22Rv1 (cell line): Measurements from ENCODE around the gene ADAMTS9.

Experiments
- H3K27ac ChIP-seq: fragments of 450-650 bp; 2 replicates; pipeline ENCODE4 v1.5.1; 2017
- ZFX ChIP-seq: fragments of 450-650 bp; IDR thresholded peaks from 2 replicates; pipeline ENCODE4 v1.6.1; 2017; ENCODE audit warnings: antibody characterized with exemption, borderline replicate concordance
- TF ChIP-seq, protein P1 (sequence below): fragments of 450-650 bp; IDR thresholded peaks from 2 replicates; pipeline ENCODE4 v1.5.1; 2017; ENCODE audit warnings: mild to moderate bottlenecking

Gene ADAMTS9, protein sequence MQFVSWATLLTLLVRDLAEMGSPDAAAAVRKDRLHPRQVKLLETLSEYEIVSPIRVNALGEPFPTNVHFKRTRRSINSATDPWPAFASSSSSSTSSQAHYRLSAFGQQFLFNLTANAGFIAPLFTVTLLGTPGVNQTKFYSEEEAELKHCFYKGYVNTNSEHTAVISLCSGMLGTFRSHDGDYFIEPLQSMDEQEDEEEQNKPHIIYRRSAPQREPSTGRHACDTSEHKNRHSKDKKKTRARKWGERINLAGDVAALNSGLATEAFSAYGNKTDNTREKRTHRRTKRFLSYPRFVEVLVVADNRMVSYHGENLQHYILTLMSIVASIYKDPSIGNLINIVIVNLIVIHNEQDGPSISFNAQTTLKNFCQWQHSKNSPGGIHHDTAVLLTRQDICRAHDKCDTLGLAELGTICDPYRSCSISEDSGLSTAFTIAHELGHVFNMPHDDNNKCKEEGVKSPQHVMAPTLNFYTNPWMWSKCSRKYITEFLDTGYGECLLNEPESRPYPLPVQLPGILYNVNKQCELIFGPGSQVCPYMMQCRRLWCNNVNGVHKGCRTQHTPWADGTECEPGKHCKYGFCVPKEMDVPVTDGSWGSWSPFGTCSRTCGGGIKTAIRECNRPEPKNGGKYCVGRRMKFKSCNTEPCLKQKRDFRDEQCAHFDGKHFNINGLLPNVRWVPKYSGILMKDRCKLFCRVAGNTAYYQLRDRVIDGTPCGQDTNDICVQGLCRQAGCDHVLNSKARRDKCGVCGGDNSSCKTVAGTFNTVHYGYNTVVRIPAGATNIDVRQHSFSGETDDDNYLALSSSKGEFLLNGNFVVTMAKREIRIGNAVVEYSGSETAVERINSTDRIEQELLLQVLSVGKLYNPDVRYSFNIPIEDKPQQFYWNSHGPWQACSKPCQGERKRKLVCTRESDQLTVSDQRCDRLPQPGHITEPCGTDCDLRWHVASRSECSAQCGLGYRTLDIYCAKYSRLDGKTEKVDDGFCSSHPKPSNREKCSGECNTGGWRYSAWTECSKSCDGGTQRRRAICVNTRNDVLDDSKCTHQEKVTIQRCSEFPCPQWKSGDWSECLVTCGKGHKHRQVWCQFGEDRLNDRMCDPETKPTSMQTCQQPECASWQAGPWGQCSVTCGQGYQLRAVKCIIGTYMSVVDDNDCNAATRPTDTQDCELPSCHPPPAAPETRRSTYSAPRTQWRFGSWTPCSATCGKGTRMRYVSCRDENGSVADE (N-terminal part only)

DNA sequence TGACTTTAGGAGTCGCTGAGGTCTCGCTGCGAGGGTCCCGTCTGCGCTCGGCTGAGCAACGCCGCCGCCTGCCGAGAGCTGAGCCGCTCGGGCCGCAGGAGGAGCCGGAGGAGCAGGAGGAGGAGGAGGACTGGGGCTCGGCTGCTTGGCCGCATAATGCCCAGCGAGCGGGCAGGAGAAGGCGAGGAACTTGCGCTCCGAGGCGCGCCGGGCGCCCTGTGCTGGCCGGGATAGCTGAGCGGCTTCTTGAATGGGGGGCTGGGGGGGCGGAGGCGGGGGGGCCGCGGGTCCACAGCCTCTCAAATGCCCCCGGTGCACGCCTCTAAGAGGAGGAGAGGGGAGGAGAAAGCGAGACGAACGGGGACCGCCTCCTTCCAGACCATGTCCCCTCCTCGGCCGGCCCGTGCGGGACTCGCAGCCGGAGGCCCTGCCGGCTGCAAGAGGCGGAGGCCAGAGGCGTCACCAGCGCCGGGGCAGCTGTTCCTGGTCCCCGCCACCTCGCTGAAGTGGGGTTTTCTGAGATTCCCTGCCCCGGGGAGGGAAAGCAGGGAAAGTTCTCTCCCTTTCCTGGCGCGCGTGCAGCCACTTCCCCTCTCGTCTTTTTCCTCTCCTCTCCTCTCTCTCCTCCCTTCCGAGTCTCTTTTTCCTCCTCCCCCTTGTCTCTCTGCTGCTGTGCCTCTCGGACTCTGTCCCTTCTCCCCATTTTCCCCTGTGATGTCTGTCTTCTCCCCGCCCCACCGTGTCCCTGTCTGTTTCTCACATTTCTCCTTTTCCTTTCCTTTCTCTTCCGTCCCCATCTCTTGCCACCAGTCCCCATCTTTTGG is at the start of gene ADAMTS9:
TSS of gene ADAMTS9 (minus strand) at position 220 of the 824 bp plus-strand sequence. CDS start 343 bp downstream, outside the sequence.
- TF ChIP-seq ZFX = no peak
- TF ChIP-seq, protein P1, sequence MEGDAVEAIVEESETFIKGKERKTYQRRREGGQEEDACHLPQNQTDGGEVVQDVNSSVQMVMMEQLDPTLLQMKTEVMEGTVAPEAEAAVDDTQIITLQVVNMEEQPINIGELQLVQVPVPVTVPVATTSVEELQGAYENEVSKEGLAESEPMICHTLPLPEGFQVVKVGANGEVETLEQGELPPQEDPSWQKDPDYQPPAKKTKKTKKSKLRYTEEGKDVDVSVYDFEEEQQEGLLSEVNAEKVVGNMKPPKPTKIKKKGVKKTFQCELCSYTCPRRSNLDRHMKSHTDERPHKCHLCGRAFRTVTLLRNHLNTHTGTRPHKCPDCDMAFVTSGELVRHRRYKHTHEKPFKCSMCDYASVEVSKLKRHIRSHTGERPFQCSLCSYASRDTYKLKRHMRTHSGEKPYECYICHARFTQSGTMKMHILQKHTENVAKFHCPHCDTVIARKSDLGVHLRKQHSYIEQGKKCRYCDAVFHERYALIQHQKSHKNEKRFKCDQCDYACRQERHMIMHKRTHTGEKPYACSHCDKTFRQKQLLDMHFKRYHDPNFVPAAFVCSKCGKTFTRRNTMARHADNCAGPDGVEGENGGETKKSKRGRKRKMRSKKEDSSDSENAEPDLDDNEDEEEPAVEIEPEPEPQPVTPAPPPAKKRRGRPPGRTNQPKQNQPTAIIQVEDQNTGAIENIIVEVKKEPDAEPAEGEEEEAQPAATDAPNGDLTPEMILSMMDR = no peak
- no peak within 1 kb of the TSS for H3K27ac ChIP-seq

DNA sequence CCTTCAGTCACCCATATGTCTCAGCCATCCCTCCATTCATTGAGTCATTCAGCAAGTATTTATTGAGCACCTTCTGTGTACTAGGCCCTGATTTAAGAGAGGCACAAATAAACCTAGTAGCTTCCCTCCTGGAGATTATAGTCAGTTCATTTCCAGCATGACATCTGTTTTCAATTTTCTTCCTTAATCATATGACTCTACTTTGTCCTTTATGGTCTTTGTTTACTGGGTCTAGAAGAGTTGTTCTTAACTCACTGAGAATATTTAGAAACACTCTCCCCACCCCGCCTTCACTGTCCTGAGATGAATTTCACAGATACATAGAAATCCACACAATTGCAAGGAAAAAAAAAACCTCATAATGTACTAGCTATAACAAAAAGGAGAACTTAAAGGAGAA is 44.8 kb upstream of the ADAMTS9 start:
- TF ChIP-seq, protein P1 = no peak
- no peak for TF ChIP-seq ZFX
- H3K27ac ChIP-seq = no peak overlapping the region

DNA sequence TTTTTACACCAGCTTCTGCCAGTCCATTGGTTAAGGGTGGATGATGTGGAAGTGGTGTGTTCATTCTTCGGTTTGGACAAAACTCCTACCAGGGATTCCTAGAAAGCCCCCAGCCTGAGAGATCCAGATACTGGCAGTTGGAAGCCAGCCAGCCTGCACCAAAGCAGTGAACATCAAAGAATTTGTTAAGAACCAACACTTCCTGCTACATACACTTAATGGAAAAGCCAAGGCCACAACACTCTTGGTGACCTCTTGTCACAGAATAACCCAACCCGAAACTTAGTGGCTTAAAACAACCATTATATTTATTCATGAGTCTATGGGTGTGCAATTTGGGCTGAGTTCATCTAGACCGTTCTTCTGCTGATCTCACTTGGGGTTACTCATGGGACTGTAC is 42.9 kb upstream of the ADAMTS9 start:
- no peak for TF ChIP-seq ZFX

DNA sequence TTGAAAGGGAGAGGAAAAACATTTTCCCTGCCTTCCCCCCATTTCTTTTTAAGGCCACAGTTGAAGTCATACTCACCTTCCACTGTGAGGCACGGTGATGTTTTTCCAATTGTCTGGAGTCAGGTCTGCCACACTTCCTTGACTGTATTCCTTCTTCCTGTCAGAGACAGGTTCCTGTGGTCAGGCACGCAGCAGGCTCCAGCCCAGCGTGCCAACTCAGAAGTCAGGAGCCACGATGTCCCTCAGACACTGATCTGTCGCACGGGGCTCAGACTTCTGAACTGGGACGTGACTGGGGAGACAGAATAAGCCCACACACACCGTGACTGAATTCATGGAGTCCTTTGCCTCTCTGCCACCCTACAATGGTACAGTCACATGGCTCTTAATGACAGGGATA is 41.2 kb upstream of the ADAMTS9 start:
- no peak for TF ChIP-seq ZFX
- TF ChIP-seq, protein P1 = no peak
- no peak overlapping the region for H3K27ac ChIP-seq

More for the DNA sequence above, 42.9 kb upstream of the ADAMTS9 start:
- H3K27ac ChIP-seq = no peak overlapping the region

DNA sequence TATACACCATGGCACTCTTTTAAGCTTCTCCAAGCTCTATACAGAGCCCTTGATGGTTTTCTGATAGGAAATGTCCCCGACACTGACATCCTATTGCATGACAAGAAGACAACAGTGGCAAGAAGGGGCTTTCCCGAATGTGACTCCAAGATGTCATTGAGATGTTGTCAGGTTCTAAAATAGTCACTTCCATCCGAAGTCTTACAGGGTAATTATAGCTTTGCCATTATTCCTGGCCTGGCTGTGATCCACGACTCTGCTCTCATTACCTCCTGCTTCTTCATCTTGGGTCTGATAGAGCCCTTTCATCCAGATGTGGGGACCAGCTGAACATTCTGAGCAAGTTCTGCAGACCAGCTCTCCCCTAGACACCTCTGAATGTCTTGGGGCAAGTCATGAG is 40.6 kb upstream of the ADAMTS9 start:
- H3K27ac ChIP-seq = no peak overlapping the region
- no peak for TF ChIP-seq ZFX
- TF ChIP-seq, protein P1 = no peak

DNA sequence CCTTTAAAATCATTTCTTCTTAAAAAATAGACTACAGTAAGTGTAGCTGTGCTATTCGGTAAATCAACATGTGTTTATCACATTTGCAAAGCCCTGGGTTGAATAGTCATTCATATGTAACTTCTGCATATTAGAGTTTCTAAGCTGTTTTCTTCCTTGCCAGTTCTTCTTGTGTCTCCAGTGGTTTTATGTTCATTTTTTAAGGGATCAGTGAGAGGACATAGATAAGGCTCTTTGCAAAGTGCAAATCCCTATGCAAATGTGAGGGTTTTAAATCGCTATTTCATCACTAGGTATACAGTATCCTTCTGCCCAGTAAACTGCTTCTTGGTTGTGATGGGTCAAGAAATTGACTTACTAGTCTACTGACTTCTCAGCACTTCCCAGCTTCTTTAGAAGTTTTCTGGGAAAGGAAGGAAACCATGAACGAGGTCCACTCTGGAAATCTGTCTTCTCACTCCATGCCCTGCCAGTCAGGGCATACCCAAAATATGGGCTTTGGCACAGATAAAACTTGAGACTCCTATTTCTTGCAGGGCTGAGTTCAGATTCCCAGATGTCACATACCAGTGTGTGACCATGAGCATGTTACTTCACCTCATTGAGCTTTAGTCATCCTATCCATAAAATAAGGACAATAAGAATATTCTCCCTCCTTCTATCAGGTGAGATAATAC is 38.8 kb upstream of the ADAMTS9 start:
- TF ChIP-seq ZFX = no peak
- TF ChIP-seq, protein P1 = no peak
- no peak overlapping the region for H3K27ac ChIP-seq
